OCI-LY7 (cell line): ENCODE results near the gene GLRX3.

Source experiments
- EZH2phosphoT487 ChIP-seq: fragments of 200-600 bp; sonication (generic); IDR thresholded peaks from 2 replicates; pipeline ENCODE4 v1.6.1; 2018; ENCODE audit warnings: low read depth, borderline replicate concordance, mild to moderate bottlenecking, mixed run types, antibody characterized with exemption, low read length, moderate library complexity, mixed read lengths
- TF ChIP-seq, protein P1 (sequence below): fragments of 200-600 bp; sonication (generic); conservative IDR thresholded peaks from 2 replicates; pipeline ENCODE4 v1.5.1; 2014; ENCODE audit warnings: mild to moderate bottlenecking, antibody characterized with exemption, low read length, moderate library complexity, mixed read lengths

DNA sequence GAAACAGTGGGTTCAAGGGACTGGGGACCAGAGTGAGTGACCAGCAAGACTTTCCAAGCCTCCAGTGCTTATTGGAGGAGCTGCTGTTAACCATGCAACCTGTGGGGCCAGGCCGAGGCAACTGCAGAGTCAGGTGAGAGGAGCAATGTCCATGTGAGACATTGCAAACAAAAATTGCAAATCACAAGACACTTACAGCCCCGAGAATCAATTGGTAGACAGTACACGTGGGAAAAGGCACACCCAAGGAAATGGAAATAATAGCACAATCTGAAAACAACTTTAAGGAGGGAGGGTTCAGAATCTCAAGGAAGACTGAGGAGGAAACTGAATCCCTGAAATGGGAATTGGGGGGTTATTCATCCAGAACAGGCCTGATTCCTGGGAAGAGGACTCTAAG is 72.6 kb downstream of the GLRX3 start:
- no peak for TF ChIP-seq EZH2phosphoT487
- TF ChIP-seq, protein P1, sequence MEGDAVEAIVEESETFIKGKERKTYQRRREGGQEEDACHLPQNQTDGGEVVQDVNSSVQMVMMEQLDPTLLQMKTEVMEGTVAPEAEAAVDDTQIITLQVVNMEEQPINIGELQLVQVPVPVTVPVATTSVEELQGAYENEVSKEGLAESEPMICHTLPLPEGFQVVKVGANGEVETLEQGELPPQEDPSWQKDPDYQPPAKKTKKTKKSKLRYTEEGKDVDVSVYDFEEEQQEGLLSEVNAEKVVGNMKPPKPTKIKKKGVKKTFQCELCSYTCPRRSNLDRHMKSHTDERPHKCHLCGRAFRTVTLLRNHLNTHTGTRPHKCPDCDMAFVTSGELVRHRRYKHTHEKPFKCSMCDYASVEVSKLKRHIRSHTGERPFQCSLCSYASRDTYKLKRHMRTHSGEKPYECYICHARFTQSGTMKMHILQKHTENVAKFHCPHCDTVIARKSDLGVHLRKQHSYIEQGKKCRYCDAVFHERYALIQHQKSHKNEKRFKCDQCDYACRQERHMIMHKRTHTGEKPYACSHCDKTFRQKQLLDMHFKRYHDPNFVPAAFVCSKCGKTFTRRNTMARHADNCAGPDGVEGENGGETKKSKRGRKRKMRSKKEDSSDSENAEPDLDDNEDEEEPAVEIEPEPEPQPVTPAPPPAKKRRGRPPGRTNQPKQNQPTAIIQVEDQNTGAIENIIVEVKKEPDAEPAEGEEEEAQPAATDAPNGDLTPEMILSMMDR = no peak
